Activated CD8-positive, alpha-beta T cell treated with anti-CD3 and anti-CD28 coated beads for 36 hours (primary cell): Measurements from ENCODE around the gene ADCY6. TPM values are rescaled to one million over a fixed set of nuclear protein-coding genes. Genes with fewer than 3 reads are reported as not detected.

Source experiments
- ATAC-seq: fragments of 200-7000 bp; cut with Tn5 transposase; one replicate; pipeline ENCODE4 v1.10.0; 2021; ENCODE audit warnings: mild to moderate bottlenecking, moderate library complexity
- CTCF ChIA-PET: fragments of 350-600 bp; sonication (Branson Sonifier 250); formaldehyde crosslinking; loops from one replicate; lab custom pipeline; 2021; ENCODE audit warnings: antibody characterized with exemption; lab: Charles Lee
- POLR2A ChIA-PET: fragments of 350-600 bp; sonication (Branson Sonifier 250); formaldehyde crosslinking; loops from one replicate; lab custom pipeline; 2021; ENCODE audit warnings: antibody characterized with exemption; lab: Charles Lee
- DNase-seq: peaks from one replicate; pipeline ENCODE4 v3.0.0-alpha.2; 2020
- H3K27ac Mint-ChIP-seq: one replicate; pipeline ENCODE4 v1.8.0; 2021; ENCODE audit warnings: mild to moderate bottlenecking, mixed read lengths
- H3K27me3 Mint-ChIP-seq: one replicate; pipeline ENCODE4 v1.8.0; 2021; ENCODE audit warnings: mixed read lengths
- H3K36me3 Mint-ChIP-seq: one replicate; pipeline ENCODE4 v1.8.0; 2021; ENCODE audit warnings: low read depth, mixed read lengths
- H3K4me1 Mint-ChIP-seq: one replicate; pipeline ENCODE4 v1.8.0; 2021; ENCODE audit warnings: low read depth, mixed read lengths
- H3K4me3 Mint-ChIP-seq: one replicate; pipeline ENCODE4 v1.8.0; 2021; ENCODE audit warnings: mild to moderate bottlenecking, moderate library complexity, mixed read lengths
- H3K9me3 Mint-ChIP-seq: one replicate; pipeline ENCODE4 v1.8.0; 2021; ENCODE audit warnings: mixed read lengths
- CTCF ChIP-seq: fragments of 200-600 bp; IDR thresholded peaks from one replicate; pipeline ENCODE4 v1.8.0; 2022; ENCODE audit warnings: antibody characterized with exemption, mild to moderate bottlenecking
- intact Hi-C: fragments of 100-400 bp; cut with micrococcal nuclease; formaldehyde crosslinking; loops from one replicate; pipeline ENCODE4 v1.10.0; 2022
- total RNA-seq, 2 experiments: library from RNA; stranded (reverse); gene quantifications; one replicate each; pipeline ENCODE4 v1.2.3, GENCODE V29; 2021

ADCY6 gene
- total RNA-seq, 2 experiments from 2014 or later: not detected

- H3K4me3 Mint-ChIP-seq: no peak overlapping the region
- ChIA-PET POLR2A (interaction anchor here (1.2 kb wide), 1 partner anchor 9 kb away, joined by 3 read pairs; no protein-coding TSS in a partner anchor), CTCF (interaction anchor here (1.0 to 2.0 kb wide), 4 partner anchors 12 to 87 kb away, joined by 4 to 6 read pairs (median 6); no protein-coding TSS in a partner anchor)
- no peak overlapping the region for H3K27ac Mint-ChIP-seq
- peak; percentile 98 for ATAC-seq
- H3K4me1 Mint-ChIP-seq: peaks cover 14% of the 10 kb centered on the region
- no peak for TF ChIP-seq CTCF
- peak; percentile 71 for DNase-seq
- no peaks in the 10 kb centered on the region for H3K9me3 Mint-ChIP-seq
- intact Hi-C loops: no loop called here
- H3K36me3 Mint-ChIP-seq: no peaks in the 10 kb centered on the region
- peaks cover 1% of the 10 kb centered on the region for H3K27me3 Mint-ChIP-seq
Observed at GRCh38 chr12:48765753-48766162, 23.1 kb downstream of the ADCY6 start.

GRCh38 chr12:48764521-48764920 is 24.4 kb downstream of the ADCY6 start:
- ChIA-PET POLR2A (interaction anchor here (0.9 kb wide), 1 partner anchor 14 kb away, joined by 3 read pairs; no protein-coding TSS in a partner anchor), CTCF (interaction anchor here (1.5 to 2.0 kb wide), 2 partner anchors 31 to 32 kb away, joined by 6 read pairs; no protein-coding TSS in a partner anchor)
- Mint-ChIP-seq H3K27me3 (peaks cover 1% of the 10 kb centered on the region), H3K27ac (no peak overlapping the region), H3K9me3 (no peaks in the 10 kb centered on the region), H3K36me3 (no peaks in the 10 kb centered on the region), H3K4me1 (peaks cover 14% of the 10 kb centered on the region), H3K4me3 (no peak overlapping the region)
- DNase-seq (no peak), ATAC-seq (no peak)
- intact Hi-C loops: no loop called here
- TF ChIP-seq CTCF: no peak

- no peak for TF ChIP-seq CTCF
- ChIA-PET POLR2A (interaction anchor here (1.1 to 1.6 kb wide), 2 partner anchors 21 to 36 kb away, joined by 3 read pairs; no protein-coding TSS in a partner anchor), CTCF (interaction anchor here (3.5 kb wide), 1 partner anchor 37 kb away, joined by 25 read pairs; no protein-coding TSS in a partner anchor)
- H3K4me1 Mint-ChIP-seq: no peaks in the 10 kb centered on the region
- no peaks in the 10 kb centered on the region for H3K9me3 Mint-ChIP-seq
- intact Hi-C loops: no loop called here
- ATAC-seq (no peak), DNase-seq (no peak)
- no peak overlapping the region for H3K27ac Mint-ChIP-seq
- no peak overlapping the region for H3K4me3 Mint-ChIP-seq
- no peaks in the 10 kb centered on the region for H3K27me3 Mint-ChIP-seq
- H3K36me3 Mint-ChIP-seq: no peaks in the 10 kb centered on the region
Observed at GRCh38 chr12:48758737-48759136, 30.2 kb downstream of the ADCY6 start.

GRCh38 chr12:48758186-48758585 is 30.7 kb downstream of the ADCY6 start:
- no peak for TF ChIP-seq CTCF
- intact Hi-C loops: no loop called here
- DNase-seq (no peak), ATAC-seq (no peak)
- no peaks in the 10 kb centered on the region for H3K4me1 Mint-ChIP-seq
- ChIA-PET CTCF (interaction anchor here (3.5 kb wide), 1 partner anchor 38 kb away, joined by 25 read pairs; no protein-coding TSS in a partner anchor), POLR2A (interaction anchor here (1.1 to 1.6 kb wide), 2 partner anchors 22 to 37 kb away, joined by 3 read pairs; no protein-coding TSS in a partner anchor)
- no peaks in the 10 kb centered on the region for H3K9me3 Mint-ChIP-seq
- no peaks in the 10 kb centered on the region for H3K36me3 Mint-ChIP-seq
- peaks cover 2% of the 10 kb centered on the region for H3K27me3 Mint-ChIP-seq
- H3K4me3 Mint-ChIP-seq: no peak overlapping the region
- H3K27ac Mint-ChIP-seq: no peak overlapping the region

GRCh38 chr12:48750769-48751356 is 38.0 kb downstream of the ADCY6 start:
- peaks cover 7% of the 10 kb centered on the region for H3K27me3 Mint-ChIP-seq
- peak; percentile 28 for TF ChIP-seq CTCF
- H3K9me3 Mint-ChIP-seq: no peaks in the 10 kb centered on the region
- no peak overlapping the region for H3K4me3 Mint-ChIP-seq
- POLR2A ChIA-PET: interaction anchor here (0.8 to 1.1 kb wide), 4 partner anchors 13 to 101 kb away, joined by 3 read pairs; partner anchors contain the start of gene DDX23
- peak overlapping the region; percentile 74 for H3K27ac Mint-ChIP-seq
- ATAC-seq (peak; percentile 85), DNase-seq (peak; percentile 36)
- intact Hi-C loops: no loop called here
- H3K36me3 Mint-ChIP-seq: no peaks in the 10 kb centered on the region
- H3K4me1 Mint-ChIP-seq: peaks cover 18% of the 10 kb centered on the region
- CTCF ChIA-PET: interaction anchor here (0.7 to 7.4 kb wide), 7 partner anchors 33 to 139 kb away, joined by 3 to 204 read pairs (median 4); partner anchors contain the start of gene DDX23
